ENCODE data around the gene GNL2.

- TF ChIP-seq, protein P1, sequence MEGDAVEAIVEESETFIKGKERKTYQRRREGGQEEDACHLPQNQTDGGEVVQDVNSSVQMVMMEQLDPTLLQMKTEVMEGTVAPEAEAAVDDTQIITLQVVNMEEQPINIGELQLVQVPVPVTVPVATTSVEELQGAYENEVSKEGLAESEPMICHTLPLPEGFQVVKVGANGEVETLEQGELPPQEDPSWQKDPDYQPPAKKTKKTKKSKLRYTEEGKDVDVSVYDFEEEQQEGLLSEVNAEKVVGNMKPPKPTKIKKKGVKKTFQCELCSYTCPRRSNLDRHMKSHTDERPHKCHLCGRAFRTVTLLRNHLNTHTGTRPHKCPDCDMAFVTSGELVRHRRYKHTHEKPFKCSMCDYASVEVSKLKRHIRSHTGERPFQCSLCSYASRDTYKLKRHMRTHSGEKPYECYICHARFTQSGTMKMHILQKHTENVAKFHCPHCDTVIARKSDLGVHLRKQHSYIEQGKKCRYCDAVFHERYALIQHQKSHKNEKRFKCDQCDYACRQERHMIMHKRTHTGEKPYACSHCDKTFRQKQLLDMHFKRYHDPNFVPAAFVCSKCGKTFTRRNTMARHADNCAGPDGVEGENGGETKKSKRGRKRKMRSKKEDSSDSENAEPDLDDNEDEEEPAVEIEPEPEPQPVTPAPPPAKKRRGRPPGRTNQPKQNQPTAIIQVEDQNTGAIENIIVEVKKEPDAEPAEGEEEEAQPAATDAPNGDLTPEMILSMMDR (IDR thresholded peaks at IDR 0.05; ENCODE audit: low read depth, low read length): no peak
- no peak for TF ChIP-seq EZH2phosphoT487 (IDR thresholded peaks at IDR 0.05; ENCODE audit: low read depth)
Measured at GRCh38 chr1:37556712-37557196, 39.0 kb downstream of the GNL2 start, which contains the start of gene DNALI1.

All from OCI-LY3 (cell line).